NCI-H1092 treated with DMSO at 0.1 percent for 48 hours (cell line): Measurements from ENCODE around the gene PPM1B.
"Not testable (repeated sequence)": the region's sequence is repeated elsewhere in the genome, so short reads cannot be mapped to it uniquely, and the experiment has no call there.

ENCODE experiments used
- DNase-seq: peaks from one replicate; lab custom pipeline; 2025; lab: John Stamatoyannopoulos, UW

Gene PPM1B

DNA sequence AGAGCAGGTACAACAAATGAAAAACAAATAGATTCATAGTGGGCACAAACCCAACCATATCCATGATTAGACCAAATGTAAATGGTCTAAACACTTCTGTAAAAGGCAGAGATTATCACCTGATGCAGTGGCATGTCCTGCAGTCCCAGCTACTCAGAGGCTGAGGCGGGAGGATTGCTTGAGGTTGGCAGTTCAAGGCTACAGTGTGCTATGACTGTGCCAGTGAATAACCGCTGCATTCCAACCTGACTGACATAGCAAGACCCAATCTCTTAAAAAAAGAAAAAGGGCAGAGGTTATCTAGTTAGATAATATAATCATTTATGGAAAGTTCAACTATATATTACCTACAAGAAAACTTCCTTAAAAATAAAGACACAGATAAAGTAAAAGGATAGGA lies 85.3 kb downstream of the PPM1B start:
- no peak for DNase-seq

GRCh38 chr2:44255704-44256103 lies 87.0 kb downstream of the PPM1B start:
- not testable (repeated sequence) for DNase-seq

DNA sequence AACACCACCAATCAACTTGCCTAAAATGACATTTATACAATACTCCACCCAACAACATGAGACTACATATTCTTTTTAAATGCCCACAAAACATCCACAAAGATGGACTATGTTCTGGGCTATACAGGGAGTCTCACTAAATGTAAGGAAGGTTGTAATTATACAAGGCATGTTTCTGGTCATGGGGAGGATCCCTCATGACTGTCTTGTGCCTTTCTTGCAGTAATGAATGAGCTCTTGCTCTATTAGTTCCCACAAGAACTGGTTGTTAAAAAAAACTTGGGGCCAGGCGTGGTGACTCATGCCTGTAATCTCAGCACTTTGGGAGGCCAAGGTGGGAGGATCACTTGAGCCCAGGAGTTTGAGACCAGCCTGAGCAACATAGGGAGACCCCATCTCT lies 89.1 kb downstream of the PPM1B start:
- DNase-seq, result not testable (repeated sequence)

DNA sequence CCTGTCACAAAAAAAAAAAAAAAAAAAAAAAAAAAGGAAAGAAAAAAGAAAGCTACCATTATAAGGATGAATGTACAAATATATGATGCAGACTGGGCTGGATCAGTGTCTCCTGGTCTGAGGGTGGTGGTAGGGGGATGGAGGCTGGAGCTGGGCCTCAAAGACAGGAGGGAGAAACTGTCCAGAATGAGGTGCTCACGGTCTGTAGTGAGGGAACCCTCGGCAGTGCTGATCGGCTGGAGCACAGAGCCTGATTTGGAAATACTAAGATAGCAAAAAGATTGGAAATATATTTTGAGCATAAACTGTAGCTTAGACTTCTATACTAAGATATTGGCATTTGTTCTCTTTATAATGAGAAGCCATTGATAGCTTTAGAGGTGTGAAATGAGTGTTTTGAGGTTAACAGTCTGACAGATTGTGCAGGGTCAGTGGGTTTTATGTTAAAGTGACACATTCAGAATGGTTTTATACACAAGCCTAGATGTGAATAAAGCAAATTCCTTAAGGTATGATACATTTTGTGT lies 98.7 kb downstream of the PPM1B start:
- no peak for DNase-seq

GRCh38 chr2:44267796-44268648 lies 99.3 kb downstream of the PPM1B start:
- no peak for DNase-seq

- DNase-seq, result no peak
These were observed 101.2 kb downstream of the PPM1B start for GRCh38 chr2:44269831-44270230.

DNA sequence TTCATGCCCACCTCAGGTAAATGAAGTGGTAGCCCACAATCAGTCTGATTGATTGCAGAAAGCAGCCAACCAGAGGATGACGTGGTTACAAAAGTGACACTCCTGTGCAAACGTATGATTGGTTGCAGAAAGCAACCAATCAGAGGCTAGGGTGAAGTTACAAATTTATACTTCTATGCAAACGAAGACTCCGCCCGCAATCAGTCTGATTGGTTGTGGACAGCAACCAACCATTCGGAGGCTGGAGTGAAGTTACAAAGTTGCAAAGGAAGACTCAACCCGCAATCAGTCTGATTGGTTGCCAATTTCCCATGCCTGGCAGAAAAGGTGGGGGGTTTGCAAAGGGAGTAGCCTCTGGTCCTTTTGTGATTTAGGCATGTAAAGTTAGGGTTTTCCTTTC lies 102.6 kb downstream of the PPM1B start:
- DNase-seq, result no peak

- DNase-seq, result no peak
These were observed 104.4 kb downstream of the PPM1B start for GRCh38 chr2:44273076-44273475.

- DNase-seq, result no peak
These were observed 104.9 kb downstream of the PPM1B start for GRCh38 chr2:44273596-44273995.

DNA sequence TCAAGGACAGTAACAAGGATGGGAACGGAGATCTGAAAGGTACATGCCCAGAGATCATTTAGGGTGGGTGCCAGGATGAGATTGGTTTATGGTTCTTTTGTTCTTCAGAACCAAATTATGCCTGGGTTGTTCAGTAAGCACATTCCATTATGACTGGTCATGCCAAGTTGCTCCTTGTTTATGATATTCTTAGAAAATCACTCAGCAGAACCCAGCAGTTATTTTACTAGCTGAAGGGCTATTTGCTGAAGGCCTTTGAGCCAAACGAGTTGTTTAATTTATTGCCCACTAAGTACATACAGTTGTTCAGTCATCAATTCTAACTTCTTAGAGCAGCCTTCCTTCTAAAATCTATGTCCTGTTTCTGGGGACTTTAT lies 107.2 kb downstream of the PPM1B start:
- DNase-seq, result no peak

DNA sequence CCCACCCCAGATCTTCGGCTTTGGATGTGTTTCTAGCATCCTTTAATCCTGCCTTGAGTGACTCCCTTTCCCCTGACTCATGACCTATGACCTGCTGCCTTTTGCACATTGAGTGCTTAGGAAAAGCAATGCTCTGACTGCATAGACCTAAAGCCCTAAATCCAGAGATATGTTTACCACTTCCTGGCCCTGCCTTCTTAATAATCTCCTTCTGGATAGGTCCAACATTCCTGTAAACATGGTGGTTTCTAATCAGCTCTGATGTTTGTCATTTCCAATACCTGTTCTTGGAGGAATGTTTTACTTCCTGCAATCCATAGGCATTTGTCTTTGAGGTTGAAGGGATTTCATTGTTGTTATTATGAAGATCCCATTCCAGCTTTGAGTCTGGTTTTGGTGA lies 108.9 kb downstream of the PPM1B start:
- DNase-seq, result no peak

GRCh38 chr2:44280869-44281268 lies 112.2 kb downstream of the PPM1B start:
- DNase-seq, result no peak
